NCI-H2196 (cell line): ENCODE results near the gene NFYC.
A peak's percentile ranks its signal among the peaks of the same experiment; 100 is the strongest.

Experiments
- DNase-seq: peaks from one replicate; lab custom pipeline; 2025; ENCODE audit not compliant: unreplicated experiment; lab: John Stamatoyannopoulos, UW

NFYC gene

DNA sequence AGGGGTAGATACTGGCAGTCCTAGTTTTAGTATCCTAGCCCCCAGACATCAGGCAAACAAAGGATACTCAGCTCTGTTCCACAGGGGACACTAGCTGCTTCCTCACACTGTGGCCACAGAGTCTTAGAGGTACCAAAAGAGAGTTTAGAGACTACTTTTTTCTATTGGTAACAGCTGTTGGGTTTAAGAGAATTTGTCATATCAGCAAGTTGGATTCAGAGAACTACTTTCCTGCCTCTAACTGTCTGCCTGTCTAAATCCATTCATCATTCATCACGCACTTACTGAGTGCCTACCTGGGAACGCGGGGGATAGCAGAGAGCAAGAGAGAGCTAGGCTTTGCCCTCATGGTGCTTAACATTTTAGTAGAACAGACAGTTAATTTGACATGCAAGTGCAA is 65.0 kb downstream of the NFYC start:
- DNase-seq = no peak

DNA sequence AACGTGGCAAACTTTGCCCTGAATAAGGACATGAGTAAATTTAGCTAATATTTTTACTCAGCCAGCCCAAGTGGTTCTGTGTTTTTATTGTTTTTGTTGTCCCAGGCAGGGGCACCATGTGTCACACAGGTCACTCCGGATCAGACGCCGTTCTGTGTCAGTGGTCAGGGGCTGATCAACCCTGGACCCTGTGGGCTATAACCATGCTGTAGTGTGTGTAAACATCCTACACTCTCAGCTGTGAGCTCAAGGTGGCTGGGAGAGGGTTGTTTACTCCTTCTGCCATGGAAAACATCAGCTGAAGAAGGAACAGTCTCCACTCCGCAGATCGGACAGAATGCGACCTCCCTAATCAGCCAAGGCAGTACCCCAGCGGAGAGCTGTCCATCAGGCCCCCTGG is 65.6 kb downstream of the NFYC start:
- DNase-seq = no peak

DNA sequence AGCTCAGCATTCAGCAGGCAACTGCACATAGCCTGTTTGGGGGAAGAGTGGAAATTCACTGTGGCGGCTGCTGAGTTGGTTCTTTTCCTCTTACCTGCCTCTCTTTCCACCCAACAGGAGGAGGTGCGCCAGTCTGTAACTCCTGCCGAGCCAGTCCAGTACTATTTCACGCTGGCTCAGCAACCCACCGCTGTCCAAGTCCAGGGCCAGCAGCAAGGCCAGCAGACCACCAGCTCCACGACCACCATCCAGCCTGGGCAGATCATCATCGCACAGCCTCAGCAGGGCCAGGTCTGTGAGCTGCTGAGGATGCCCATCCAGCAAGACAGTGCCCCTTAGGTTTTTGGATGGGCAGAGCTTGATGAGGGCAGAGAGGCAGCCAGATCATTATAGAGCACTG is 66.5 kb downstream of the NFYC start:
- DNase-seq = no peak

DNA sequence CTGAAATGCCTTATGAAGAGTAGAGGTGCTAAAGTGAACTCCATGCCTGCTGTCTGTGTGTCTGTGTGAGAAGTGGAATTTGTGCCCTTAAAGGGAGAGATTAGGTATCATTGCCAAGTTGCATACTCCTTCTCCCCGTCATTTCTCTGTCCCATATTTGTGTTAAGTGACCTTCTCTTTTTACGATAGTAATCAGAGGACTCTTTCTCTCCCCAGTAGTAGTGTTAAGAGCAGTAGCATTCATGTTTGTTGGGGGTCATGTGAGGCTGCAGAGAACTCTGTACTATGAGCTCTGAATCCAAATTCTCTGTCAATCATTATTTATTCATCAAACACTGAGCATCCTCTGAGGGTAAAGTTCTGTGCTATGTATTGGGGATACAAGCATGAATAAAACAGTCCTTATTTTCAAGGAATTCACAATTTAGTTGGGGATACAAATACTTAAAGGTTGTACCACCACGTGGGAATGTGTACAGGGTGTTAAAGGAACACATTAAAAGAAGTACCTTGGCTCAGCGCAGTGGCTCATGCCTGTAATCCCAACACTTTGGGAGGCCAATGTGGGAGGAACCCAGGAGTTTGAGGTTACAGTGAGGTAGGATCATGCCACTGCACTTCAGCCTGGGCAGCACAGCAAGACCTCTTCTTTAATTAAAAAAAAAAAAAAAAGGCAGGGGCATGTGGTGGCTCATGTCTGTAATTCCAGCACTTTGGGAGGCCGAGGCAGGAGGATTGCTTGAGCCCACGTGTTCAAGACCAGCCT is 67.3 kb downstream of the NFYC start:
- DNase-seq = no peak

DNA sequence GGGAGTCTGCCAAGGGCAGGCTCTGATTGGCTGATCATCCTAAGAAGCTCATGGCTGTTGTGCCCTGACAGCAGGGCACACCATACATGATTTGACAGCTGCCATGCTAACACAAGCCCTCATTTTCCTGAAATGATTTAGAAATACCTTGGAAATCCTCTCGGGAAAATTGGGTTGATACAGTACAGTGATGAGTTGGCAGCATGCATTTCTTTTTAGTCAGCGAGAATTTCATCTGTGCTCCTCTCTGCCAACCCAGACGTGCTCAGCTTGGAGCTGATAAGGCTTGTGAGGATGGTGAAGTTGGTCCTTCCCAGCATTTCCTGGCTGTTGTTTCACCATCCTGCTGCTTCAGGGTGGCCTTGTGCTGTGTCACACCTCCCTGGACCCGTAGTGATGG is 69.5 kb downstream of the NFYC start:
- no peak for DNase-seq

DNA sequence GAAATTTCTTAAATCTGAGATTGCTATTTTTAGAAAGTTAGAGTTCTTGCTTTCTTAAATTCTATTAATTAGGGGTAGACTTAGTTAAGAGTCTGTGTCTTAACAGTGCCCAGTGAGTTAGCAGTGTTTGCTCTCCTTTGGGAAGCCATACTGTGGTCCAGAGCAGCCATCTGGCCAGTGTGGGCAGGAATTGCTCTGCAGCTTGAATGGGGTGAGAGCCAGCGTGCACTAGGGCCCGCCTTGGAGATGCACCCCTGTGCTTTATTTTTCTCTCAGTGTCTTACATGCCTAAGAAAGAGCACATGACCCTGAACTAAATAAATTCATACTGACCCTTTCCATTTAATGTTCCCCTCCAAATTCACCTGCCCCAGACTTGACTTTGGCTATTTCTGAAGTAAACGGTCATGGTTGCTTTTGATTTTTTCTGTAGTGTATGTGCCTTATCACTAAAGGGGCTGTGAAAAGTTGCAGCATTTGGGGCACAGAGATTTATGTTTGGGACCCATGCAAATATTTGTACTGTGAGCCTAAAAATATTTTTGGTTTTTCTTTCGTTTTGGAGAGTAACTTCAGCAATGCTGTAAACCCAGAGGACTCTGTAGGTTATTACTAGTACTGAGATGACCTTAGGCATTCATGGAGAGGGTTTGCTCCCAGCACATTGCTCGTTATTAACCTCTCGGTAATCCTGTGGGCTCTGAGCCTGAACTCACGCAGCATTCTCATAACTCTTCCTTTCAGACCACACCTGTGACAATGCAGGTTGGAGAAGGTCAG is 70.8 kb downstream of the NFYC start:
- DNase-seq = no peak

DNA sequence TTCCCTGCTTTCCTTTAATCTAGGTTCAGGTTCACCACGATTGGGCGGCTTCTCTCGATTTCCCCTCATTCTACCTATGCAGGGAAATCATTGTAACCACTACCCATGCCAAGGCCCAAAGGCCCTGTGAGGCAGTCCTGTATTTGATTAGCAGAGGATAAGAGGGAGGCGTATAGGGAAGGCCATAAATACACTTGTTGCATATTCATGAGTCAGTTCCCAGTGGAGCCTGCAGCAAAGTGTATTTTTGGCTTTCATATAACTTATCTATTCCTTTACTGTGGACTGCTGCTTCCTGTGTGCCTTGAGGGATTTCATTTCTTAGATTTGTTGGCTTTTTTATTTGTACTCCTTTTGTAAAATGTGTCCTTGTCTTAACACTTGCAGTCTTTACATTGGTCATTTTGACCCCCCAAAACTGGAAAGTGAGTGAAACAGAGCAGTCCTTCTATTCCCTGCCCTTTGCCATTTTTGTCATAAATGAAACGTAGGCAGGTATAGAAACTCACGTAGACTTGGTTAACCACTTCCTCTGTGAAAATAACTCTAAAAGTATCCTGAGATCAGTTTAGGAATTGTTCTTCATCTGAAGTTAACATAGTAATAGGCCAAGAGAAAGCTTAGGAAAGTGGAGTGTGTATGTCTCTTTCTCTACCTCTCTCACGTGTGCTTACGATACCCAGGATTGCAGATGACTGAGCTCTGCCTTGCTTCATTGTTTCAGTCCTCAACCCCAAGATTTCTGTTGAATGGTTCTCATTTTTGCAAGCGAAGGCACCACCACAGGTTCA is 72.4 kb downstream of the NFYC start:
- no peak for DNase-seq

DNA sequence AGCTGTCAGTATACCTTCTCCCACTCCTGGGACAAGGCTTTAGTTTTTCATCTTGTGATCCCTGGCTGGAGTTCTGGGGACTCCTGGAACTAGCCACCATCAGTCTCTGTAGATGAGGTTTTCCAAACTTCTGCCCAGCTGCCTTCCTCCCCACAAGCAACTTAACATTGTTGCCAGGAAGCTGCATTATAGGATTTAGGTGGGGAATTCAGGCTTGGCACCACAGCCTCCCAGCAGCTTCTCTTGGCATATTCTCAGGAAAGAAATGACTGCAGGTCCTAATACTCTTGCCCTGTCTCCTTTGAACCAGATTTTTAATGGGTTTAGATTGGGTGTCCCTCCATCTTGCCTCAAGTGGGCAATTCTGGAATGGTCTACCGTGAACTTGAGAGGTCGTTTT is 73.5 kb downstream of the NFYC start:
- no peak for DNase-seq

DNA sequence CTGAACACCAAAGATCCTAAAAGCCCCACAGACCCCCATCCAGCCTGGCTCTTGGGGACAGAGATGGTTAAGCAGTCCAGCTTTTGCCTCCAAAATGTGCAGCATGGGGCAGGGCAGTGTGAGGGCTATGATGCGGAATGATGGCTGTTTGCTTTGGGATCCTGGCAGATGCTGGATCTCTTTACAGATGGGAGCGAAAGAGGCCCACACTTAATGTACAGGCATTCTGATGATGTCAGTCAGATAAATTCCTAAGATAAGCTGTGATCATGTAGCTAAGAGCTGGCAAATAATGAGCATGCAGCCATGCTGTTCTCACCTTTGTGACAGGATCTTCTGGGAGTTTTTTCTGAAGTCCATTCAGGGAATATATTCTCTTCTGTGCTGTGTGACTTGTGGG is 74.5 kb downstream of the NFYC start:
- no peak for DNase-seq

DNA sequence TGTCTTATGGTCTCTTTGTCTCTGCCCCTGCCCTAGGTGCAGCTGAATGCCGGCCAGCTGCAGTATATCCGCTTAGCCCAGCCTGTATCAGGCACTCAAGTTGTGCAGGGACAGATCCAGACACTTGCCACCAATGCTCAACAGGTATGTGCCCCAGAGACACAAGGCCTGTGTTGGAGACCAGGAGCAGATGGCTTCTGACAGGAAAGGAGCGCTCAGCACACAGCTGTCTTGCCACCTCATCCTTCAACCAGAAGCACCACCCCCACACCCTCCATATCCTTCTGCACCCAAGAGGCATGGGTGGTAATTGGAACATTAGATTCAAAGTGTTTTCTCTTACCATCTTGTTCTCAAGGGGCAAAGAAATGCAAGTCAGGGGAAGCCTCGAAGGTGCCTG is 75.1 kb downstream of the NFYC start:
- no peak for DNase-seq

DNA sequence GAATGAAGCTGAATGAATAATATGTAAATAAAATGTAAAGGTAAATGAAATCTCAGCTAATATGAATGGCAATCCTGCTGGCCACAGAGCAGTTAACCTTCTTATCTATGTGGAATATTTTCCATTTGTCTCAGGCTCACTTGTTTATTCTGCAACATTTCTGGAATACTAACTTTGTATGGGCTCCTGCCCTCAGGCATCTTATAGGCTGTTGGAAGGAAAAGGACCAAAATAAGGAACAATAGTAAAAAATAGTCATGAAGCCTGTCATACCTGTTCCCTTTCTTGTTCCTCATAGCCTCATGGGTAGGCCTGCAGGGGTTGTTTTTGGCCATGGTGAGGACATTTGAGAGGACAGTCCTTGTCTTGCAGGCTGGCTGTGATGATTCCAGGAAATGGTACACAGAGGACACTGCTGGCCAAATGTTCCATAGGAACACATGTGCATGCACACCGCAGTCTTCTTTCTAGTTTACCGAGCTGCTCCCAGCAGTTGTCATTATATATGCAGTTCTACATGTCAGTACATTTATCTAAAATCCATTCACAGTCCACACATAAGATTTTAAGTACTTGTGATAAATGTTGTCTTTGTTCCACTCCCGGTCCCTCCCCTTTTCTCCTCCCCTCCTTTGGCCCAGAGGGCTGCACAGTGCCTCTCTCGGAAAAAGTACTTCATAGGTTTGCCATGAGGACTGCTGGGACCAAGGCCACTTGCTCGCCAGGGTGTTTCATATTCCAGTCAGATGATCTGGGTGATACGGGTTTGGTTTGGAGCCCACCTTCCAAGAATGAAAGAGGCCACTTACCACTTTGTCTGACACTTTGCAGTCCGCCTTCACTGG is 76.9 kb downstream of the NFYC start:
- DNase-seq = no peak

DNA sequence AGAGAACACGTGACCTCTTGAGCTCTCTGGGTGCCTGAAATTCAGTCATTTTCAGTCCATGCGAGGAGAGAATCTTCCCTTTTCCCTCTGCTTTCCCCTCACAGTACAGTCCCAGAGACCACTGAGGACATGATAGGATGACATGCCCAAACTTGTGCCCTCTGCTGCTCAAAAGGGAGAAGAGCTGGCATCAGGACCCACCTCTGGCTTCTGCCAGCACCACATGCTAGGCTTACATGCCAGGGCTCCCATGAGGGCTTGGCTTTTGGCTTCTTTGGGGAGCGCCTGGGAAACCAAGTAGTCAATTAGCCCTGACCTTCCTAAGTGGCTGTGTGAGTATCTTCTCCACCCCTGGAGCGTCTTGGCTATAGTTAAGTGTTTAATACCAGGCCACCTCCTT is 78.3 kb downstream of the NFYC start:
- no peak for DNase-seq

DNA sequence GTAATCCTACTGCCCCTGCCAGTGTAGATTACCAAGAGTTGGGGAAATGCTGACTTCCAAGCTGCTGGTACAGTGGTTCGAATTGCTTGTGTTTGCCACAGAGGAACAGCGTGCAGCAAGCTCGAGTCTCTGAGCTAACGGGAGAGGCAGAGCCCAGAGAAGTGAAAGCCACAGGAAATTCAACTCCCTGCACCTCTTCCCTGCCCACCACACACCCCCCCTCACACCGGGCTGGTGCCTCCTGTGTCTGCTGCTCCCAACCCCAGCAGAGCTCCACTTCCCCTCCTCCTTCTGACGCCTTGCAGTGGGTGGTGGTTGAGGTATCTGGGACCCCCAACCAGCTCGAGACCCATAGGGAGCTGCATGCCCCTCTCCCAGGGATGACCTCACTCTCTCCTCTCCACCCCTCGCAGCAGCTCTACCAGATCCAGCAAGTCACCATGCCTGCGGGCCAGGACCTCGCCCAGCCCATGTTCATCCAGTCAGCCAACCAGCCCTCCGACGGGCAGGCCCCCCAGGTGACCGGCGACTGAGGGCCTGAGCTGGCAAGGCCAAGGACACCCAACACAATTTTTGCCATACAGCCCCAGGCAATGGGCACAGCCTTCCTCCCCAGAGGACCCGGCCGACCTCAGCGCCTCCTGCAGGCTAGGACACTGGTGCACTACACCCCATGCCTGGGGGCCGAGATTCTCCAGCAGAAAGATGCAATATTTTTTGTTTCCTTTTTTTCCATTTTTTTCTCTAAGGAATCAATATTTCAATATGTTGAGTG is 79.0 kb downstream of the NFYC start:
- no peak for DNase-seq

DNA sequence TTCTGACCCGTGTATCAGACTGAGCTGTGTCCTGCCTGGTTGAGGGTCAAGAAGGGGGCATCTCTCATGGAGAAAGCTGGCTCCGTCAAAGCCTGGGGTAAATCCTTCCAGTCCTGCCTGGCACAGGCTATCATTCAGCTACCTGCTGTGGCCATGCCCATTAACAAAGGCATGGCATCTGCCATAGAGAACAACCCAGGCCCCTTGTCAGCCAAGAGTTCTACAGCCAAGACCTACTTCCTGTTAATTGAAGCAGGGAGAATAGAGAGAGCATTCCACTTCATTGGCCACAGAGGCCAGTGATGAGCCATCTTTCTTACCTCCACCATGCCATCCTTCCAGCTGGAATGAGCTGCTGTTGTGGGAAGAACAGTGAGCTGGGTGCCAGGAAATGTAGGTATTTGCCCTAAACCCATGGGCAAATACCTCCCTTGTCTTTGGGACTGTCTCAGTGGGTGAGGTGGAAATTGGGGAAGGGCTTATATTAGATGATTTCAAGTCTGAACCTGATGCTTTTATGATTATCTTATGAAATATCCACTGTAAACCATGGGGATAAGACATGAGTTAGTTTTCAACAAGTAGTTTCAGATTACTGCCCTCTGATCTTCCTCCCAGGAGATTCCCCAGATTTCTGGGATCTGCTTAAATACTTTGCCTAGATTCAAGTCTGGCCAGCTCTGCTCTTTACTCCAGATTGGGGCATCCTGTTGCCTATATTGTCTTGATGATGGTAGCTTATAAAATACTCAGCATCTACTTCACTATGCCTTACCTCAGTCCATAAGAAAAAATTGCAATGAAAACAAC is 80.8 kb downstream of the NFYC start:
- DNase-seq = no peak

DNA sequence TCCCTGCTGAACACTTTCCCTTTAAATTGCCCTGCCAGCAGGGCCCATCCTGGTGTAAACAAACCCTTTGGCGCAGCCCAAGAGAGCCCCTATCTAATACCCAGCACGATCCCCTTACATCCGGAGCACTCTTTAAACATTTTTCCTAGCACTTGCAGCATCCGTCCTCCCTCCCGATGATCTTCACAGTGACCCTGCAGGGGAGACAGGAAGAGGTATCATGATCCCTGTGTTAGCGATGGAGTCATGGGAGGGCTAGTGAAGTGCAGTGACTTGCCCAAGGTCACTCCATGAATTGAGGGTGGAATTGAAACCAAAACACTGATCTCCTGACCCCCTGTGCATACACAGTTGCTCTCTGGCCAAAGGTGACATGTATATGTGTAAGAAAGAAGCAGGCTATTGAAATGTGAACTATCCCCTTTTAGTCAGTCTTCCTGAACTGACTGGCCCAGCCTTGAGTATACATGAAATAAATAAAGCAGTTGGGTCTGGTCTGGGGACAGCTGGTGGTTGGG is 82.3 kb downstream of the NFYC start:
- DNase-seq = no peak

DNA sequence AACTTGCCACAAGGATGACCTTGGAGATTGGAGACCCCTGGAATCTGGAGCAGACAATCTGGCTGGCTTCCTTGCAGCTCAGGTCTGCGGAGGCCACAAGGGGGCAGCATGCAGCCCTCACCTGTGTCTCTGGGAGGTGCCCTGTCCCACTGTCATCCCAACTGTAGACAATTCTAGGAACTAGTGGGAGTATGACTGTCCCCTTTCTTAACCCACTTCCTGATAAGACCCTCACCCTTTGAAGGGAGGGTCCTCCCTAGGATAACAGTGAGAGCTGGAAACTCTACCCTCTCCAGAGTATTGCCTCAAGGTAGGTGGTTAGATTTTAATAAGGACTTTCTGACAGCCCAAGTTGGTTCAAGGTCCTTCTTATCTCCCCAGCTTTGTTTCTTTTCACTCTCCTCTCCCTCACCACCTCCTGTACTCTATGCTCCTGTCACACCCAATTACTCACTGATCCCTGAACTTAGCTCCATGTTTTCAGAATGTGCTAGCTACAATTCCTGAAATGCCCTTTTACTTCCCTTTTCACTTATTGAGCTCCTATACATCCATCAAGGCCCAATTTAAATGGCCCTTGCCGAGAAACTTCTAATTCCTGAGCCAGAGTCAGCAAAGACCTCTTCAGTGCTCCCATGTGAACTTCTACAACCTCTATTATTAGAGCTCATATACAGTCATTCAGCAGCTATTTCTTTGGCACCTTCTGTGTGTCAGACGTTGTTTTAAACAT is 82.9 kb downstream of the NFYC start:
- peak; percentile 33 for DNase-seq

DNA sequence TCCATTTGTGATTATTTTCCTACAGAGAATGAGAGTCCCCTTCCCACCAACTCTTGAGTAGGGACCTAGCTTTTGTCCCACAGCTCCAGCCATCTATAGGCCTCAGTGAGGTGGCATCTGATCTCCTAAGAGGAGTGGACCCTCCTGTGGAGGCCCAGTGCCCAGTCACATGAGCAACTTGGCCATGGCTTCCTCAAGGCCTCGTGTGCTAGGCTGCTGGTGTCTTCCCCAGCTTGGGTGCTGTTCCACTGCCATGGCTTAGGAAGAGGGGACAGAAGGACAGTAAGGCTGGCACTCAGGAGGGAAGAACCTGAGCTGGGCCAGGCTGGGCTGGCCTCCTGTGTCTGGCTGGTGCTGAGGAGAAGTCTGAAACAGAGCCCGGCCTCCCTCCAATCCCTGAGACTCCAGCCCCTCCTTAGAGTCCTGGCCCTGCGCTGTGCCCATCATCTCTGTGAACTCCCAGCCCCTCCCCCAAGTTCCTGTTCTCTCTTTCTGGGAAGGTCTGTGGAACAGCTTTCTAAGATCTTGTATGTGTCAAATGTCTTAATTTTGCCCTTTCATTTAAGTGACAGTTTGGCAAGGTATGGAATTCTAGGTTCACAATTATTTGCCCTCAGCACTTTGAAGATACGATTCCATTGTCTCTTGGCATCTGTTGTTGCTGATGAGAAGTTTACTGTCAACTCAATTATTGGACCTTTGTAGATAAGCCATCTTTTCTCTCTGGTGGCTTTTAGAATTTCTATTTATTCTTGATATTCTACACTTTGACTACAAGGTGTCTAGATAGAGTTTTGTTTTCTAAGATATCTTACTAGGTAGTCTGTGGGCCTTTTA is 85.0 kb downstream of the NFYC start:
- DNase-seq = no peak
